Hepatic stellate cell (primary cell): ENCODE results near the gene UNC13D.
A peak's percentile ranks its signal among the peaks of the same experiment; 100 is the strongest.
"Not testable (repeated sequence)": the region's sequence is repeated elsewhere in the genome, so short reads cannot be mapped to it uniquely, and the experiment has no call there.

Experiments
- DNase-seq: peaks from one replicate; pipeline ENCODE4 v3.0.0; 2011; ENCODE audit warnings: low spot score

The UNC13D gene

DNA sequence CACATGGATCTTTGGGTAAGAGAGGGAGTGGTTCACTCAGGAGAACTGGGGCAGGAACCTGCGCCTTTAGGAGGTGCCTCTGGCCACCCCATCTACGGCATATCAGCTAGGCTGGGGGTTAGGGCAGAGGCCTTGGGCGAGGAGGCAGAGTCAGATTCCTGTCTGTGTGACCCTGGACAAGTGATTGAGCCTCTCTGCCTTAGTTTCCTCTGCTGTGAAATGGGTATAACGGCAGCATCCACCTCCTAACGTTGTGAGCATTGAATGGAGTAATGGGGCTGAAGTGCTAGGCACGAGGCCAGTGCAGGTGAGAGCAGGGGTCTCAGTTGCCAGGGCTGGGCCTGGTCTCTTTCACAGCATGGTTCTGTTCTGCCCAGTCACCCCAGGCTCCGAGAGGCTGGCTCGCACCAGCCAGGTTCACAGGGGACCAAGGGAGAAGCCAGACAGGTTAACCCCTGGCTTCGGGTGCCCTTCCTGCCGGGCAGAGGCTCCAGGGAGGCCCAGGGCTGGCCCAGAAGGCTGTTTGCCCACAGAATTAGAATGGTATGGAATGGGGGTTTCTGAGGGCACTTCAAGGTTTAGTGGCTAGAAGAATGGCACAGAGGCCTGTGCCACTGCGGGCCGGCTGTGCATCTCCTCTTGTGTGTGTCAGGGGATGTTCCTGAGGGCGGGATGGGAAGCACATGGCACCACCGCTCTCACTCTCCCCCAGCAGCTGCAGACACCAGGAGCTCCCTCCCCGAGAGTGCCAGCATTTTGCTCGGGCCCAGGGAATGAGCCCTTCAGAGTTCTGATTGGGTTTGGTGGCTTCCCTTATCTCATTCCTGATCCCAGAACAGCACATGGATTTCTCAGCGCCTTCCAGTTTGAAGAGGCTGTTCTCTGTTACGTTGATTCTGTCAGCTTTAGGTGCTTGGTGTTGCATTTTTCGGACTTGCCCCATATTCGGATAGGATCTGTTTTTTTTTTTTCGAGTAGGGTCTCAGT, 23.8 kb downstream of the UNC13D start:
- DNase-seq: no peak

DNA sequence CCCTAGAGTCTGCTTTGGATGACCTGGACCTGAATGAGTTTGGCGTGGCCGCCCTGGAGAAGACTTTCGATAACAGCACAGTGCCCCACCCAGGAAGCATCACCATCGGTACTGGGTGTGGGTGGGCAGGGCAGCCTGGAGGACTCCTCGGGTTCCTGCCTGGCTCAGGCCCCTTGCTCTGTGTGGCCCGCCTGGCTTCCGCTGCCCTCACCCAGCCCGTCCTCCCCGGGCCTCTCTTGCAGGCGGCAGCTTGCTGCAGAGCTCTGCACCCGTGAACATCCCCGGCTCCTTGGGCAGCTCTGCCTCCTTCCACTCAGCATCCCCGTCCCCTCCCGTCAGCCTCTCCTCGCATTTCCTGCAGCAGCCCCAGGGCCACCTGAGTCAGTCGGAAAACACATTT, 24.5 kb downstream of the UNC13D start:
- DNase-seq: no peak

DNA sequence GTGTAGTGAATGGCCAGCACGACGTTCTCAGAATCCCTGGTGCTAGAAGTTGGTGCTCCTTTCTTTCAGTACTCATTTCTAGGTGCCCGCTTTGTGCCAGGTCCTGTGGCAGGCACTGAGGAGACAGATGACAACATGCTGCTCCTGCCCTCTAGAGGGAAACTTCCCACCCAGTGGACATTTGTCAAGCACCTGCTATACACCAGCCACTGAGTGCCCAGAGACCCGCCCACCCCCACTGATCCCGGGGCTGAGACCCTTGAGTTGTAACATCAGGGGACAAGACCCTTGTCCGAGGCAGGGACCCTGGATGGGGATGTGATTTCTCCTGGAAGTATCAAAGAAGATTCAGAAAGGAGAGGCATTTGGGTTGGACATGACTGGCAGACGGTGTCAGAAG, 25.1 kb downstream of the UNC13D start:
- no peak for DNase-seq

DNA sequence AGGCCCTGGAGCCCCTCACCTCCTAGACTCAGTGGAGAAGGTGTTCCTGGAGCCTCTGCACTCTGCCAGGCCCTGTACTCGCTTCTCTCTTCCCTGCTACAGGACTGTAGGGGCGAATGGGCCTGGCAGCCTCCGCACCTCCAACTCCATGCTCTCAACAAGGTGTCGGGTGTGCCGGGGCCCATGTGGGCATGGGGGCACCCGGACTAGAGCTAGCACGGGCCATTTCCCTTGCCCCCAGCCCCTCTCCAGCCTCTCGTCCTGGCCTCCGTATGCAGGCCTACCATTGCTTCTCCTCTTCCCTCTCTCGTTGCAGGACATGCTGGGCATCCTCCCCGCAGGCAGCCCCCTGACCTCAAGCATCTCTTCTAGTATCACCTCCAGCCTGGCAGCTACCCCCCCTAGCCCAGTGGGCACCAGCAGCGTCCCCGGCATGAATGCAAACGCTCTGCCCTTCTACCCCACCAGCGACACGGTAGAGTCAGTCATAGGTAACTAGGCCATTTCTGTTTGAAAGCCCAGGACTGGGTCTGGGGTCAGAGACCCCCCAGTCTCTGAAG, 25.8 kb downstream of the UNC13D start:
- no peak for DNase-seq

DNA sequence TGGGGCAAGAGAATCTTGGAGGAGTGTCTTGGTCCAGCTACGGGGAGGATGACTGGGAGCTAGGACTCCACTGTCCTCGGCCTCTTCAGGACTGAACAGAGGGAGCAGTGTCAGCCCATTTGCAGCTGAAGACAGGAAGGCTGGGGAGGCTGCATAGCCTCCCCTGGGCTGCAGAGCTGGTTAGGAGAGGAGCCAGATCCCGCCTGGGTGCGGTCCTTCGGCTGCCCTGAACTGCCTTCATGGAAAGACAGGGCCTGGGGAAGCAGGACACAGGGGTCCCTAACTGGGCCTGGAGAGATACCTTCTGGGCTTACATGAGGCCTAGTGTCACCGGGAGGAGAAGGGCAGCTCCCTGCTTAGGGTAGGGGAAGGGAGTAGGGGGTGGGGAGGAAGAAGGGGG, 26.6 kb downstream of the UNC13D start:
- no peak for DNase-seq

DNA sequence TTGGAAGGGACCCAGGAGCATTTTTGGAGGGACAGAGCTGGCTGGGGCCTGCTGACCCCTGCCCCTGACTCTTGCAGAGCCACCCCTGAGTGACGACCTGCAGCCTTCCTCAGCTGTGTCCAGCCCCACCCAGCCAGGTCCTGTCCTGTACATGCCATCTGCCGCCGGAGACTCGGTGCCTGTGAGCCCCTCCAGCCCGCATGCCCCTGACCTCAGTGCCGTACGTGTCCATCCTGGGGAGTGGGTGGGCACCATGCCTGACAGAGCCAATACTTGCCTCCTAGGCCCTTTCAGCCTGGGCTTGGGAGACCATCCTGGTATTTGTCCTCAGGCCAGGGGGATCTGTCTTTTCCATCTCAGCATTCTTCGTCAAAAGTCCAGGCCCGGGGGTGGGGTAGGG, 27.5 kb downstream of the UNC13D start:
- DNase-seq: no peak

DNA sequence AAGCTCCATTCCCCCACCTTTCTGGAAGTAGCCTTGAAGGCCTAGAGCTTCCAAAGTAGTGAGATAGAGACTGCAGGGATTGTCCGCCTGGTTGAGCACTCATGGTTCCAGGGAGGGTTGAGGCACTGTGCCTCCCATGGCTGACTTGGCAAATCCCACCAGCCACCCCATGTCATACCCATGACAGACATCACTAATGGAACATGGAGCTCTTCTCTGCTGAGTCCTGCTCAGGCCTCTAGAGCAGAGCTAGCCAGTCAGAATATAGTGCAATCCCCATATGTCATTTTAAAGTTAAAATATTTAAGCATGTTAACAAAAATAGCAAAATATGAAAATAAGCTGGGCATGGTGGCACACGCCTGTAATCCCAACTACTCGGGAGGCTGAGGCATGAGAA, 28.8 kb downstream of the UNC13D start:
- DNase-seq: no peak

DNA sequence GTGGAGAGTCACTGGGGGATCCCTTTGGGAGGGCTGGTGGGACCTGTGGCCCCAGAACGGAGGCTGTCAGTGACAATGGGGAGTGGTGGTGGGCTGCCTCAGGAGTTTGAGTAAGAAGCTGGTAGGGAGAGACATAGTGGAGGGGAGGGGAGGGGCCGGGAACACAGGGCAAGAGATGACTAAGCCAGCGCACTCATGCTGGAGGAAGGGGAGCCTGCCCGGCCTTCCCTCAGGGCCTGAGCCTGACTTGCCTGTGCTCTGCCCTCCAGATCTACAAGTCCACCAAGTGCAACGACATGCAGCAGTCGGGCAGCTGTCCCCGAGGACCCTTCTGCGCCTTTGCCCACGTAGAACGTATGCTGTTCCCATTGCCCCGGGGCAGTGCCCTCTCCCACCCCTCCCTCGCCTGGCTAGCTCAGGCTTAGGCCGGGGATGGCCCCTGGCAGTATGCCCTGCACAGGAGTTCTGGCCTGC, 29.3 kb downstream of the UNC13D start:
- no peak for DNase-seq

DNA sequence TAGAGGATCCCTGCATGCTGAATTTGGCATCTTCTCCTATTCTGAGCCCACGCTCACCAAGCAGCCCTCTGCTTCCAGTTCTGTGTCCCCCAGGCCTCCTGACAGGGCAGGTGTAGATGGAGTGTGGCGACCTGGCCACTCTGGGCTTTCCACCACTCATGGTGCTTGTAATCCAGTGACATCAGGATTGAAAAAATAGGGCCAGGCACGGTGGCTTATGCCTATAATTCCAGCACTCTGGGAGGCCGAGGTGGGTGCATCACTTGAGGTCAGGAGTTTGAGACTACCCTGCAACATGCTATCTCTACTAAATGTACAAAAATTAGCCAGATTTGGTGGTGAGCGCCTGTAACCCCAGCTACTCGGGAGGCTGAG, 30.2 kb downstream of the UNC13D start:
- DNase-seq: no peak

DNA sequence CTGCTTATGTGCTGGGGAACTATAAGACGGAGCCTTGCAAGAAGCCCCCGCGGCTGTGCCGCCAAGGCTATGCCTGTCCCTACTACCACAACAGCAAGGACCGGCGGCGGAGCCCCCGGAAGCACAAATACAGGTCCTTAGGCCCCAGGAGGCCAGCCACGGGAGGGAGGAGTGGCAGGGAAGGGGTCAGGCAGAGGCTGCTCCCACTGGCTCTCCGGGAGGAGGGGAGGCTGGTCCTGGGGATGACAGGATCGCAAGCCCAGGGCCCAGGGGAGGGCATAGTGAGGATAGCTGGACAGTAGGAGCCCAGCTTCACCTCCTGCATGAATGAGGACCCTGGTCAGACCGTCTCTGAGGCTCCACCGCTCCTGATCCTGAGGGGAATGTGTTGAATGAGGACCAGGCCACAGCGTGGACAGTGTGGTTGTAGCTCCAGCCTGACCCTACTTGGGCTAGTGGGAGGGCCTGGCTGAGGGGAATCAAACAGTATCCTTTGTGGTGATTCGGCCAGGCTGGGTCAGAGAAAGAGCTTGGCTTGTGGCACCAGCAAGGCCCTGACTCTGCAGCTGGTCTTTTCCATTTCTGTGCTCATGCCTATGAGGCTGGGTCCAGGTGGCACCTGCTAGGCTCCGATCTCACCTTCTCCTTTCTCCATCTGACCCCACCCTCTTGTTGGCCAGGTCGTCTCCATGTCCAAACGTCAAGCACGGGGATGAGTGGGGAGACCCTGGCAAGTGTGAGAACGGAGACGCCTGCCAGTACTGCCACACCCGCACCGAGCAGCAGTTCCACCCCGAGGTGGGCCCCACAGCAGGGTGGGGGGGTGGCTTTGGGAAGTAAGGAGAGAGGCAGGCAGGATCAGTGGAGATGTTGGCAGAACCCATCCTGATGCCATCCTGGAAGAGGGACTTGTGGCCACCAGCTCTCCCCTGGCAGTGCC, 30.9 kb downstream of the UNC13D start:
- DNase-seq: no peak

DNA sequence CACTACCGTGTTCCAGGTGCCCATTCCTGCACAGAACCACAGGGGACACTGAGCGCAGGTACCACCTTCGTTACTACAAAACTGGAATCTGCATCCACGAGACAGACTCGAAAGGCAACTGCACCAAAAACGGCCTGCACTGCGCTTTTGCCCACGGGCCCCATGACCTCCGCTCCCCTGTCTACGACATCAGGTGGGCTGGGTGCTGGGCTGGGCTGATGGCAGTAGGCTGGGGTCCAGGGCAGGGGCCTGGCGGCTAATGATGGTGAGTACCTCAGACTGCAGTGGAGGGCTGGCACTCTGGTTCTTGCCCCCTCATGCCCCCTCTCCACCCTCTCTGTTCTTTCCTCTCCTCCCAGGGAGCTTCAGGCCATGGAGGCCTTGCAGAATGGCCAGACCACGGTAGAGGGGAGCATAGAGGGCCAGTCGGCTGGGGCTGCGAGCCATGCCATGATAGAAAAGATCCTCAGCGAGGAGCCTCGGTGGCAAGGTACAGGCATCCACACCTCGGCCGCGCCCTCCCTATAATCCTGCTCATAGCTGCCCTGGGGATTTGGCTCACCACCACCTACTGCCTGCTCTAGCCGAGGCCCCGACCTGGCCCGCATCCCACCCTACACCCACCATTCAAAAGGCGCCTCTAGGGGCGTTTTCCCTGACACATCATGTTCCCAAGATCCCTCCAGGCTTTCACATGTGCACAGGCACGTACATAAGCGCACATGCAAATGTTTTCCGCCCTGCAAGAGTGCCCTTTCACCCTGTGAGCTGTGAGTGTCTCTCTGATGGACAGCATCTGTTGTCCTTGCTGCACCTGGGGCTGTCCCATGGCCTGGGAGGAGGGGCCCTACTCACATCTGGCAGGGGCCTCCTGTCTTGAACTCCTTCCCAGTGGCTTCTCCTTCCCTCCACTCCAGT, 31.8 kb downstream of the UNC13D start:
- no peak for DNase-seq

DNA sequence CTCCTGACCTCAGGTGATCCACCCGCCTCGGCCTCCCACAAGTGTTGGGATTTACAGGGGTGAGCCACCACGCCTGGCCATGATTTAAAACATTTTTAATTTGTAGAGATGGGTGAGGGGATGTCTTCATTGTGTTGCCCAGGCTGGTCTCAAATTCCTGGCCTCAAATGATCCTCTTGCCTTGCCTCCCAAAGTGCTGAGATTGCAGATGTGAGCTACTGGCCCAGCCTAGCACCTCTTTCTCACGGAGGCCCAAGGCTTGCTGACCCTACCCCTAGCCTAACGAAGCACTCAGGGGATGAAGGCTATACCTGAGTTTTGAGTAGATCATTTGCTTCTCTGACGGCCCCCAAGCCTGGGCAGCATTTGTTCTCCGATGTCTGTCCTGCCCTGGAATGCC, 33.0 kb downstream of the UNC13D start:
- no peak for DNase-seq

DNA sequence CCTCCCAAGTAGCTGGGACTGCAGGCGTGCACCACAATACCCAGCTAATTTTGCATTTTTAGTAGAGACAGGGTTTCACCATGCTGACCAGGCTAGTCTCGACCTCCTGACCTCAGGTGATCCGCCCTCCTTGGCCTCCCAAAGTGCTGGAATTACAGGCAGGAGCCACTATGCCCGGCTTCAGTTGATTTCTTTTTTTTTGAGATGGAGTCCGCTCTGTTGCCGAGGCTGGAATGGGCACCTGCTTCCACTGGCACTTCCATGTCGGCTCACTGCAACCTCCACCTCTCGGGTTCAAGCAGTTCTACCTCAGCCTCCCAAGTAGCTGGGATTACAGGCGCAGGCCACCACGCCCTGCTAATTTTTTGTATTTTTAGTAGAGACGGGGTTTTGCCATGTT, 33.4 kb downstream of the UNC13D start:
- not testable (repeated sequence) for DNase-seq

DNA sequence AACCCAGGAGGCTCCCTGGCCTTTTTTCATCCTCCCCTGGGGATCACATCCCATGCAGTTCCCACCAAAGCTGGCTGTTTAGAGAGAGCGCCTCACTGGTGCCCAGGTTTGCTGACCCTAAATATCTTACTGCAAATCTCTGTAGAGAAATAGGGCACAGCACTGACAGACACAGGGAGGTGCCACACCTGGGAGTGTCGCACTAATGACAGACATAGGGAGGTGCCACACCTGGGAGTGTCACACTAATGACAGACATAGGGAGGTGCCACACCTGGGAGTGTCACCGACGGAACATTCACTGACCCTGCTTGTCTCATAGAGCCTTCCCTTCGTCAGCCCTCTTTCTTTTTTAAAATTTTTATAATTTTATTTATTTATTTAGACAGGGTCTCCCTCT, 34.0 kb downstream of the UNC13D start:
- DNase-seq: no peak

DNA sequence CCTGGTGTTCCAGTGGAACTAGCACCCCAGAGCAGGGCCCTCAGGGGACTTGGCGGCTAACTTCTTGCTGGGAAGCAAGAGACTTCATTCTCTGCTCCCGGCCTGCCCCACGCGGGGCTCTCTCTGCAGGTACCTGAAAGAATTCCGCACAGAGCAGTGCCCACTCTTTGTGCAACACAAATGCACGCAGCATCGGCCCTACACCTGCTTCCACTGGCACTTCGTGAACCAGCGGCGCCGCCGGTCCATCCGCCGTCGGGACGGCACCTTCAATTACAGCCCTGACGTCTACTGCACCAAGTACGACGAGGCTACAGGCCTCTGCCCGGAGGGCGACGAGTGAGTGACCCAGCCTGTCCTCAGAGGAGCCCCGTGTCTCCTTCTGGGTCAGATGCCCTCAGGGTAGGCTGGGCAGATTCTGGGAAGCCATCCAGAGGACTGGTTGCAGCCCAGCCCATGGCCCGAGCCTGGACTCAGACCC, 34.5 kb downstream of the UNC13D start:
- no peak for DNase-seq

DNA sequence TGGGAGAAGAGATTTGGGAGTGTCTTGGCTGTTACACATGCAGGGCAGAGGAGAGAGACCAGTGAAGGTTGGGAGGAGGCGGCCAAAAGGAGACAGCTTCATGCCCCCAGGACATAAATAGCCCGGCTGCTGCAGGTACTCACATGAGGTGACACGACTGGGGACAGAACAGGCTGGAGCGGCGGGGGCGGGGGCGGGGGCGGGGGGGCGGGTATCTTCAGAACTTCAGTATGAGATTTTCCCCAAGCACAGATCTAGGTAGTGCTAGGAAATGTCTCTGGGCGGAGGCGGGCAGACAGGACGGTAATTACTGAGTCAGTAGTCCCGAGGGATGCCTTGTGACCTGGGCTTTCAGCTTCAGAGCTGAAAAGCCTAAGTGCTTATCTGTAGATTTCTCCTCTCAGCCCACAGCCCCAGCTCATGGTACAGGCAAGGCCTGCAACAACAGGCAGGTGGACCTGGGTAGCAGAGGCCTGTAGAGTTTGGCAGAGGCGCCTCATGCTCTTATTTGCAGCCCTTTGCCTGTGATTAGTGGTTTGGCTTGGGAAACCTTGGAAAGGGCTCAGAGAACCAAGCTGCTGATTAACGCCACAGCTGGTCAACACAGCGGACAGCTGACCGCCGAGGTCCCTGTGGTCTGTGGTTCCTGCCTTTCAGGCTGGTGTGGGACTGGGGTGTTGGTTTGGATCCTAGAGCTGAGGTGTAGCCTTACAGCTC, 35.1 kb downstream of the UNC13D start:
- DNase-seq: peak; percentile 74

DNA sequence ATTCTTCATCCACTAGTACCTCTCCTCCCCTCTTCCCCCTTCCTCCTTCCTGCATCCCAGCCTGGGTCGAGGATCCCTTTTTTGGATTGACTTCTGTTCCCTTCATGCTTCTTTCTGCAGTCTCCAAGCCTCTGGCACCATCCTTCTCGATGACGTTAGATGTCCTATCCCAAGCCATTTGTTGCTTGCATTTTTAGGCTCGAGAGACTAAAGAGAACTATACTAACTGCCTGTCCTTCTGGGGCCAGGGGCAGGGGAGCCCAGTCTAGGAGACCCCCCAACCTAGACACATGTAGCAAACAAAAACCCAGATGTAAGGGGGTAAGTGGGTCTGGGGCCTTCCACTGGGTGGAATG, 35.7 kb downstream of the UNC13D start:
- DNase-seq: no peak

DNA sequence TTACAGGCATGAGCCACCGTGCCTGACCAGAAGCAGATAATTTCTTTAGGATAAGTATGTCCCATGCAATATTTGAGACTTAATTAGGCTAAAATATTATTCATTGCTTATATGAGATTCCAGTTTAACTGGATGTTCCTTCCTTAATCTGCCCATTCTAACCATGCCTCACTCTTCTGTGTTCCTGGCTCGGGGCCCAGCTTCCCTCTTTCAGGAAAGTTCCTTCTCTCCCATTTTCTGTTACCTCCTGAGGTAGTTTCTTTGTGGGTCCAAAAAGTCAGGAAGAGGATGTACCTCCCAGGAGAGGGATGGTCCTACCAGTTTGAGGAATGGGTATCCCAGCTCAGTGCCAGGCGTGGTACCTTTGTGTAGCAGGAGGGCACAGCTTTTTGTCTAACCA, 36.3 kb downstream of the UNC13D start:
- no peak for DNase-seq

DNA sequence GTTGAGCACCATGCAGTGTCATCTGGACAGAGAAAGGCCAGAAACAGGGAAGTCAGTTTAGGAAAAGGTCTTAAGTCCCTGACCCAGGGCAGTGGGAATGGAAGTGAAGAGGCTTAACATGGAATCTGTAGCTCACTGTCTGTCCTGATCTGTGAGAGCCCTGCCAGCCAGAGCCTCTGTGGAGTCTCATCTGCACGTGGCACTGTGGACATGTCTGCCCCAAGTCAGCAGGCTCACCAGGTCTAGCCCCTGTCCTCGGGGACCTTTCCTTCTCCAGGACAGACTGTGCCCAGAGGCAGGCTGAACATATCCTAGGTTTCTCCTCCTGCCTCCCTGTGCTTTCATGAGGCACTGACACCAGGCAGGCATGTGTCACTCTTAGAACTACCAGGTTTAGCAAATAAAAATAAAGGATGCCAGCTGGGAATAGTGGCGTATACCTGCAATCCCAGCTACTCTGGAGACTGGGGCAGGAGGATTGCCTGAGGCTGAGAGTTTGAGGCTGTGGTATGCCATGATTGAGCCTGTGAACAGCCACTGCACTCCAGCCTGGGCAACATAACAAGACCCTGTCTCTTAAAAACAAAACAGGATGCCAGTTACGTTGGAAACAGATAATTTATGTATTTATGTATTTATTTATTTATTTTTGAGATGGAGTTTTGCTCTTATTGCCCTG, 37.2 kb downstream of the UNC13D start:
- DNase-seq: no peak

DNA sequence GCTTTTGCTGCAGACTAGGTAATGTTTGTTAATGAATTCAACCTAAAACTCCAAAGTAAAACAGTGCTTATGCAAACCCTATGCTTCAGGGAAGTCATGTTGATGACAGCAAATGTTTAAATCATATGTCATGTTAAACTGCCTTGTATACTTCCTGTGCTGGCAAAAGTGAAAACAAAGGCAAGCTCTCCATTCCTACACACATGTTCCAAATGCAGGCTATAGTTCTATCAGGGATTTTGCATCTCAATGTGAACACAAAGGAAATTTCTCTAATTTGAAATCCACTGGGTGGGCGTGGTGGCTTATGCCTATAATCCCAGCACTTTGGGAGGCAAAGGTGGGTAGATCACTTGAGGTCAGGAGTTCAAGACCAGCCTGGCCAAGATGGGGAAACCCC, 40.3 kb downstream of the UNC13D start:
- no peak for DNase-seq
